ENCODE results near the gene SCAMP4. TPM values are rescaled to one million over a fixed set of nuclear protein-coding genes. Genes with fewer than 3 reads are reported as not detected.

Gene SCAMP4, protein sequence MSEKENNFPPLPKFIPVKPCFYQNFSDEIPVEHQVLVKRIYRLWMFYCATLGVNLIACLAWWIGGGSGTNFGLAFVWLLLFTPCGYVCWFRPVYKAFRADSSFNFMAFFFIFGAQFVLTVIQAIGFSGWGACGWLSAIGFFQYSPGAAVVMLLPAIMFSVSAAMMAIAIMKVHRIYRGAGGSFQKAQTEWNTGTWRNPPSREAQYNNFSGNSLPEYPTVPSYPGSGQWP
- total RNA-seq: 10 to 100 TPM; 31.0 to 35.0 TPM

DNA sequence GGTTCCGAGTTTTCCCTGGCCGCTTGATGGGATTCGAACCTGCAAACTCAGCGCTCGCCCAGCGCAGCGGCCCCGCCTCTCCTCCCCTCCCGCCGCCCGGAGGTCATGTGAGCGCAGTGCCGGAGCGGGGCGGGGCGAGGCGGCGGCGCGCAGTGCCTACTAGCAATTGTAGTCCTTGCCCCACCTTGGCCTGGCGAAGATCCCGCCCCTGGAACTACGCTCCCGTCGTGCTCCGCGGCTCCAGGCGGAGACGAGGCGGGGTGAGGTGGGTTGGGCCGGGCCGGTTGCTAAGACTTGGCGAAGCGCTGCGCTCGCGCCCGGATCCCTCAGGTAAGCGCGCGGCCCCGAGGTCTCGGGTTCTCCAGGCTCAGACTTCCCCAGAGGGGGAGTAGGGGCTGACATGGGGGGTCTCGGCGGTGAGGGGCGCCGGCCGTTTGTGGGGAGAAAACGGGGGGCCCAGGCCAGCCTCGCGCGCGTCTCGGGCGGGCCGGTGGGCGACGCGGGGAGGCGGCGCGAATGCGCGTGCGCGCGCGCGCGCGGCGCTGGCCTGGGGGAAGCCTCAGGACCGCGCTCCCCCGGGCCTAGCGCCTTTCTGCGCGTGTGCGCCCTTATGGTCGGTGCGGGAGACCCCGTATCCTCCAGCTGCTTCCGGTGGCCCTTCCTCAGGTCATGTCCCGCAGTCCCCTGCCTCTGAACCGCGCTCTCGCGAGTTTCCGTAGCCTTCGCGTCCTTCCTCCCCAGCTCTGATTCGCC is at the start of gene SCAMP4, which contains the start of gene ADAT3:
TSS of gene SCAMP4 (plus strand) at position 290 of the 753 bp plus-strand sequence. CDS start 9,621 bp downstream, outside the sequence.
TSS of gene ADAT3 (plus strand) at position 290 of the 753 bp plus-strand sequence. CDS start 6,649 bp downstream, outside the sequence.
- Mint-ChIP-seq H3K9me3 (no peaks in the 10 kb centered on the region), H3K36me3 (peaks cover 12% of the 10 kb centered on the region), H3K4me3 (peak within 1 kb of the TSS; percentile 85), H3K27me3 (no peaks in the 10 kb centered on the region), H3K27ac (peak within 1 kb of the TSS; percentile 86), H3K4me1 (peaks cover 42% of the 10 kb centered on the region)
- peak; percentile 100 for DNase-seq

DNA sequence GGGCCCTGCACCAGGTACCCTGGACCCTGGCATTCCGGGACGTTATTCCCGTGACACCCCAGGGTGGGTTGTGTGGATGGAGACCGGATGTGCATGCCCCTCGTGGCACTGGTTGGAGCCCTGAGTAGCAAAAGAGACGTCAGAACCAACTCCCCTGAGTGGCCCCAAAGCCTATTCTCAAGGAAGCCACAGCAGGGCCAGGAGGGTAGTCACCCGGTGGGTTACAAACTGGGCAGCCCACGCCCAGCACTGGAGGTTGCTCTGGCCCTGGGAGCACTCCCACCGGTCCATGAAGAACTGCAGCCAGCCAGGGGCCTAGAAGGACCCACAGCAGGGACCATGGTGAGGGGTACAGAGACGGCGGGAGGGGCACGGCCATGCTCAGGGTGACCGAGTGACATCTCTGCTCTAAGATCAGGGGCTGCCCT is 49.4 kb upstream of the SCAMP4 start:
- H3K27me3 Mint-ChIP-seq: no peaks in the 10 kb centered on the region
- peak; percentile 57 for DNase-seq
- peak overlapping the region; percentile 86 for H3K27ac Mint-ChIP-seq
- H3K4me3 Mint-ChIP-seq: peak overlapping the region; percentile 82
- H3K9me3 Mint-ChIP-seq: no peaks in the 10 kb centered on the region
- H3K4me1 Mint-ChIP-seq: peaks cover 41% of the 10 kb centered on the region
- peaks cover 6% of the 10 kb centered on the region for H3K36me3 Mint-ChIP-seq

DNA sequence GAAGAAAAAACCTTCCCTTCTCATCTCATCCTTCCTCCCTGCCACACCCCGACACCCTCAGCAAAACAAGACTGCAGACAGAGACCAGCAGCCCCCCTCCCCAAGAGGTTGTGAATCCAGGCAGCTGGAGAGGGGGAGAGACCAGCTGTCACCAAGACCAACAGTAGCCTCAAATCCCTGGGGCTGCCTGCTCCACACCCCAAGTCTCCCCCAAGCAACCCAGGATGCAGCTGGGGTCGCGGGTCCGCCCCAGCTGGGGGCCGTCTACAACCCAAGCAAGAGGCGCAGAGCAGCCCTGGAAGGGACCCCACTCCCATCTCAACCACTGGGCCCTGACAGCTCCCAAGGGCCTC is 48.9 kb upstream of the SCAMP4 start:
- peak overlapping the region; percentile 82 for H3K4me3 Mint-ChIP-seq
- H3K4me1 Mint-ChIP-seq: peaks cover 43% of the 10 kb centered on the region

DNA sequence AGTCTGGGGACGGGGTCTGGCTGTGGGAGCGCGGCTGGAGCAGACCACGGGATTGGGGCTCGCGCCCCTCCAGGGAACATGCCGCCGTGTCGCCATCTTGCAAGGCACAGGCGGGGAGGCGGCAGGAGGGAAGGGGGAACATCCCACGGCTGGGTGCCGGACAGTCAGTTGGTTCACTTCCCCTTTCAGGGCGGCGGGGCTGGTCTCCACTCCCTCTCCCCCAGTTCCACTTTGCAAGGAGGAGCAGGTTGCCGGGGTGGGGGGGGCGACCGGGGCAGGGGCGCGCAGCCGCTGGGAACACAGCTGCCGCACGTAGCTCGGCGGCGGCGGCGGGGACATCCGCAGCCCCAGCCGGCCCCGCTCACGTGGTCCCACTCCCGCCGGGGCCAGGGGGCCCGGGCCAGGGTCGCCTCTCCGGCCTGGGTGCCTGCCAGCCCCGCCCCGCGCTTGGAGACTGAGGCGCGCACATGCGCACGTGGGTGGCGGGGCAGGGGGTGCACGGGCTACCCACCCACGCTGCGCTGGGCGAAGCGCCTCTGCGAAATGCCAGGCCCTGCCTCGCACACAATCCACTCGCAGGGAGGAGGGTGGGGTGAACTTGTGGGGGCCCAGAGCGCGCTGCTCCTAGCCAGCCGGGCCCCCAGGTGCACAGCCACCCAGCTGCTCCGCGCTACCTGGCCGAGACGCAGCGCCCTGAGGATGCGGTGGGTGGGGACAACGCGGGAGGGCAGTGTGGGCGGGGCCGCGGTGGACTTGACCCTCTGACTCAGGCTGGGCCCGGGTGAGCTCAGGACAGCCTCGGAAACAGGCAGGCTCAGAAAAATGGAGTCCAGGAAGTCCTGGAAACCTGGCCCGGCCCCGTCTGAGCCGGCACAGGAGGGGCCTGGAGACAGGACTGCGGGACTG is 48.2 kb upstream of the SCAMP4 start:
- Mint-ChIP-seq H3K9me3 (no peaks in the 10 kb centered on the region), H3K27me3 (no peaks in the 10 kb centered on the region), H3K36me3 (peaks cover 7% of the 10 kb centered on the region), H3K27ac (peak overlapping the region; percentile 86), H3K4me3 (peak overlapping the region; percentile 82), H3K4me1 (peaks cover 43% of the 10 kb centered on the region)
- peak; percentile 62 for DNase-seq

More for the DNA sequence above, 48.9 kb upstream of the SCAMP4 start:
- H3K27me3 Mint-ChIP-seq: no peaks in the 10 kb centered on the region
- H3K9me3 Mint-ChIP-seq: no peaks in the 10 kb centered on the region
- H3K36me3 Mint-ChIP-seq: peaks cover 4% of the 10 kb centered on the region
- DNase-seq: no peak
- peak overlapping the region; percentile 86 for H3K27ac Mint-ChIP-seq

DNA sequence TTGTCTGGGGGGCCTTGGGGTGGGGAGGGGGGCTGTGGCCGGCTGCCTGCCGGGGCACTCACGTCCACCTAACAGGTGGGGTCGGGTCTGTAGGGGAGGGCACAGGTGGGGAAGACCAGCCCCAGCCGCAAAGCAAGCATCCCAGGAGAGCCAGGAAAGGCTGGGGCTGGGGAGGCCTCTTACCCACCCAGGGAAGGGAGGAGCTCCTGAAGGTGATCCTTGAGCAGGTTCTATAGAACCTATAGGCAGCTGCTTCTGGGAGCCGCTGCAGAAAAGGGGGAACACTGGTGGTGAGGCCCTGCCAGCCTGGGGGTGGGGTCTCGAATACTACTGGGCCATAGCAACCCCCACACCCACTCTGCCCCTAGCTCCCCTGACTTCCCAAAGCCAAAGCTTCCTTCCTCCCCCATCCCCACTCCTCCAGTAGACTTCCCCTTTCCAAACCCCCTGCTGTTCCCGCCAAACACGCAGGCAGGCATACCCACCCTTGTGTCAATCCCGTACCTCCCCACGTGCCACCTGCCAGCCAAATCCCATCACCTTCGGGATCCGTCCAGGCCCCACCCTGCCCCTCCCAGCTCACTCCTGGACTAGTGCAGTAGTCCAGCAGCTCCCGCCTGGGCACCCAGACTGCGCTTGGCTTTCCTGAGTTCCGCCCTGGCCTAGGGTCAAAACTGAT is 47.4 kb upstream of the SCAMP4 start:
- Mint-ChIP-seq H3K9me3 (no peaks in the 10 kb centered on the region), H3K4me1 (peaks cover 38% of the 10 kb centered on the region), H3K36me3 (peaks cover 11% of the 10 kb centered on the region), H3K27ac (peak overlapping the region; percentile 75), H3K4me3 (peak overlapping the region; percentile 68), H3K27me3 (no peaks in the 10 kb centered on the region)
- no peak for DNase-seq

DNA sequence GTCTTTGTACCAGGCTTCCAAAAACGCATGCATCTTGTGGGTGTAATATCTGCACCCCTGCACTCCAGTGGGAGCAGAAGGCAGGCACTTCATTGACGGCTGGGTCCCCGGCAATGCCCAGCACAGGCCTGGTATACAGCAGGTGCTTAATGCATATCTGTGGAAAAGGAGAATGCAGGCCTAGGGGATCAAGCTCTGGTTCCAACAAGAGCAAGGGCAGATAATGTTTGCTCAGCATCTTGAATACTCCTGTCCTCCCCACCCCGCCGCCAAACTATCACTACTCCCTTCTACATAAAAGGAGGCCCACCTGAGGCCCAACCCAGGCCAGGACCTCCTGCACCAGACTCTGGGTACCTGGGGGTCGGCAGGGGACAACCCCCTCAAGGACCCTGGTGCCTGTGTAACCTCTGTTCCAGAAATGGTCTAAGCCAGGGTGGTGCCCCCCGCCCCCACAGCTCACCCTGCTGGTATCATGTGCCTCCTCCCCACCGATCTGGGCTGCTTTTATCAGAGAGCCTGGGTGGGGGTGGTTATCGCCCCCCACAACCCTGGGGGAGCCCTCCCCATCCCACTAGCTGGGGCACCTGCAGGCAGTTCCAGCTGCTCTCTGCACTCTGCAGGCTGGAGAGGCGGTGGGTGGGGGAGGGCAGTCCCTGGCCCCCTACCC is 46.7 kb upstream of the SCAMP4 start:
- no peaks in the 10 kb centered on the region for H3K27me3 Mint-ChIP-seq
- peaks cover 33% of the 10 kb centered on the region for H3K4me1 Mint-ChIP-seq
- no peaks in the 10 kb centered on the region for H3K9me3 Mint-ChIP-seq
- peak overlapping the region; percentile 32 for H3K4me3 Mint-ChIP-seq
- peak overlapping the region; percentile 60 for H3K27ac Mint-ChIP-seq
- DNase-seq: no peak
- H3K36me3 Mint-ChIP-seq: peaks cover 6% of the 10 kb centered on the region

DNA sequence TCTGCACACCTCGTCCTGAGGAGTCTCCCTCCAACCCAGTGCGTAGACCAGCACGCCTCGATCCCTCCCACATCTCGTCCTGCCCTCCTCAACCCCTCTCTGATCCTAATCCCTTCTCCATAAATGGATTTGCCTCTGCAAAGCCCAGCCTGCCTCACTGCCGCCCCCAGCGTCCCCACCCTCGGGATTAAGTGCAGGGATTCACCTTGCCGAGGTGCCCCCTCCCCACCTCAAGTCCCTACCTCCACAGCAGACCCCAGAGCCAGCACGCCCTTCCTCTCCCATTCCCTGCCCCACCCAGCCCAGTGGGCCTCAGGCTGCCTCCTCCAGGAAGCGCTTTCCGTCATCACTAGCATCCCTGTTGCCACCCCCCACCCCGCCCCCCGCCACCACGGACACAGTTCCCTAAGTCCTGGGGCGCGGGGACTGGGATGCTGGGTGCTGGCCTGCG is 45.8 kb upstream of the SCAMP4 start:
- Mint-ChIP-seq H3K36me3 (peaks cover 6% of the 10 kb centered on the region), H3K4me3 (peak overlapping the region; percentile 11), H3K27ac (peak overlapping the region; percentile 49), H3K9me3 (no peaks in the 10 kb centered on the region), H3K4me1 (peaks cover 33% of the 10 kb centered on the region), H3K27me3 (no peaks in the 10 kb centered on the region)
- DNase-seq: no peak

DNA sequence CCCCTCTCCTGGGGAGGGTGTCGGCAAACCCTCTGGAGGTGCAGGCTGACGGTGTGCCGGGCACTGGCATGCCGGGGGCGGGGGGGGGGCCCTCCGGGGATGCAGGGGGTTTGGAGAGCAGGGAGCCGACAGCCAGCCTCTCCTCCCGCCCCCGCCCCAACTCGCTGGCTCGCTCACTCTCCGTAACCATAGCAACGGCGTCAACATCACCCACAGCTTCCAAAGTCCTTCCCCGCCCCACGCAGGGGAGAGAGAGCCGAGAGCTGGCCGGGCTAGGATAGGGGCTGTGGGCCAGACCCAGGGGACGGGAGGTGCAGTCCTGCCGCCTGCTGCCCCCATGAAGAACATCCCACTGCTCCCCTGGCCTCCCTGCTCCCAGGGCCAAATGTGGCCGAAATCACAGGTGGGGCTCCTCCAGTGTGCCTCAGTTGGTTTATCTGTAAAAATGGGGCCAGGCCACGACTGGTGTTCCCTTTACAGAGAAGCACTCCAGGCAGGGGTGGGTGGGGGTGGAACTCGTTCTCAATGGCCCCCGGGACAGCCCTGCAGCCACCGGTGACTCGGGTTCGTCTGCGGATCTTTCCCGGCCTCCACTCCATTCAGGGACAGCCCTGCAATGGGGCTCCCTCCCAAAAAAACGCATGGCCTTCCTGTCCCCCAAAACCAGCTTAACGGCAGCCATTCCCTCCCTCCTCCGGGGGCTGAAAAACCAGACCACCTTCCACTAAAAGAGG is 45.0 kb upstream of the SCAMP4 start:
- peak; percentile 65 for DNase-seq
- peaks cover 6% of the 10 kb centered on the region for H3K36me3 Mint-ChIP-seq
- H3K27ac Mint-ChIP-seq: peak overlapping the region; percentile 51
- H3K27me3 Mint-ChIP-seq: no peaks in the 10 kb centered on the region
- peak overlapping the region; percentile 91 for H3K4me3 Mint-ChIP-seq
- H3K9me3 Mint-ChIP-seq: no peaks in the 10 kb centered on the region
- peaks cover 25% of the 10 kb centered on the region for H3K4me1 Mint-ChIP-seq

DNA sequence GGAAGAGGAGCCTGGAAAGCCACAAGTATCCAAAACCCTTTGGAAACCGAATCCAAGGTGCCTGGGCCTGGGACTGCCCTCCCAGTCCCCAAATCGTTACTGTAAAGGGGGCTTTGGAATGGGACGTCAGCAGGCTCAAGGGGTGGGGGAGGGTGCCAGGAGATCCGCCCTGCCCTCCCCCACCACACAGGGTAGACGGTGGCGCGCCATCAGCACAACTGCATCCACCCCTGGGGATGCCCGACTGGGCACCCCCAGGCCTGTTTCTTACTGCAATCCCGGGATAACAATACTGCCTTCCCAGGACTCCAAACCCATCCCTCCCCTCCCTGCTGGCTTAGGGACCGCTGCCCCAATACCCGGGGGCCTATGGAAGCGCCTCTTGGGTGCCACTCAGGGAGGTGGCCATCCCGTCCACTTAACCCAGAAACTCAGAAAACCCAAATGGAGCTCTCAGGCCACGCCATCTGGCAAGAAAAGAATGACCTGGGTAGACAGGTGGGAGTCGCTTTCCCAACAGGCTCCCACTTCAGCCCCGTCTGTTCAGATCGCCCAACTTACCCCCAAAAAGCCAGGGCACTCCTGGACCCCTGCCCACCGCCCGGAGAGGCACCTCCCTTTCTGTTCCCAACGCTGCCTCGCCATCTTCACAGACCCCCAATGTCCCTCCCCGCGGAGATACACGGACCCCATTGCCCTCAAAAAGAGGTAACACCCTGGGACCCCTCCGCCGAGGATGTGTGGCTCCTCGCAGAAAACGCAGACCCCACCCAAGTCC is 44.2 kb upstream of the SCAMP4 start:
- Mint-ChIP-seq H3K36me3 (peaks cover 6% of the 10 kb centered on the region), H3K9me3 (no peaks in the 10 kb centered on the region), H3K27ac (peak overlapping the region; percentile 91), H3K4me3 (peak overlapping the region; percentile 91), H3K27me3 (no peaks in the 10 kb centered on the region), H3K4me1 (peaks cover 21% of the 10 kb centered on the region)
- no peak for DNase-seq

DNA sequence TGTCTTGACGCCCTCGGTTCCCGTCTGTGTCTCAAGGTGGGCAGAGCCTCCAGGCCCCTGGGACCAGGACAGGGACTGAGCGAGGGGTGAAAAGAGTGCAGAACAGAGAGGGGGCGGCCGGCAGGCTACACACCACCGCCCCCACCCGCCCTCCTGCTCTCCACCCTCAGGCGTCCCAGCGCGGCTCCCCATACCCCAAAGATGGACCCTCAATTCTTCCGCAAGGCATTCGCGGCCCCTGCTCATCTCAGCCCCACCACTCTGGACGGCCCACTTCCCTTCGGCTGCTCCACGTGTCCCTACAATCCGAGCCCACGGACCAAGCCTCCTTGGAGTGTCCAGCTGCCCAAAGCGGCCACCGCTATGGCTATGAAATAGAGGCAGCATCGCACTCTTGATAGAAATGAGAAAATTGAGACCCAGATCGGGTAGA is 43.6 kb upstream of the SCAMP4 start:
- no peaks in the 10 kb centered on the region for H3K27me3 Mint-ChIP-seq
- peaks cover 6% of the 10 kb centered on the region for H3K36me3 Mint-ChIP-seq
- DNase-seq: no peak
- peak overlapping the region; percentile 91 for H3K4me3 Mint-ChIP-seq
- no peaks in the 10 kb centered on the region for H3K9me3 Mint-ChIP-seq
- peak overlapping the region; percentile 91 for H3K27ac Mint-ChIP-seq
- H3K4me1 Mint-ChIP-seq: peaks cover 21% of the 10 kb centered on the region

DNA sequence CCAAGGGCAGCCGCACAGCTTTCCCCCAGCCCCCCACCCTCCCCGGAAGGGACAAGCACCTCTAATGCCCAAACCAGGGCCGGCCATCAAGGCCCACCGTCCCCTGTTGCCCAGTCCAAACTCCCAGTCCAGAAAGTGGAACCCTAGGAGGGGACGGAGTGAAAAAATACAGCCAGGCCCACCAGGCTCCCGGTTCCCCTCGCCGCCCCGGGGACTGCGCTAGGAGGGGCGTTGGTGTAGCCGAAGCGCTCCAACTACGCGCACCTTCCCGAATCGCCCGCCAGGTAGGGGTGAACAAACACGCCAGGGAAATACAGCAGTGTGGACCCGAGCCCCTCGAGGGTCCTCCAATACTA is 43.2 kb upstream of the SCAMP4 start:
- Mint-ChIP-seq H3K4me1 (peaks cover 23% of the 10 kb centered on the region), H3K4me3 (peak overlapping the region; percentile 91), H3K27ac (peak overlapping the region; percentile 91), H3K36me3 (peaks cover 9% of the 10 kb centered on the region), H3K27me3 (no peaks in the 10 kb centered on the region), H3K9me3 (no peaks in the 10 kb centered on the region)
- no peak for DNase-seq

DNA sequence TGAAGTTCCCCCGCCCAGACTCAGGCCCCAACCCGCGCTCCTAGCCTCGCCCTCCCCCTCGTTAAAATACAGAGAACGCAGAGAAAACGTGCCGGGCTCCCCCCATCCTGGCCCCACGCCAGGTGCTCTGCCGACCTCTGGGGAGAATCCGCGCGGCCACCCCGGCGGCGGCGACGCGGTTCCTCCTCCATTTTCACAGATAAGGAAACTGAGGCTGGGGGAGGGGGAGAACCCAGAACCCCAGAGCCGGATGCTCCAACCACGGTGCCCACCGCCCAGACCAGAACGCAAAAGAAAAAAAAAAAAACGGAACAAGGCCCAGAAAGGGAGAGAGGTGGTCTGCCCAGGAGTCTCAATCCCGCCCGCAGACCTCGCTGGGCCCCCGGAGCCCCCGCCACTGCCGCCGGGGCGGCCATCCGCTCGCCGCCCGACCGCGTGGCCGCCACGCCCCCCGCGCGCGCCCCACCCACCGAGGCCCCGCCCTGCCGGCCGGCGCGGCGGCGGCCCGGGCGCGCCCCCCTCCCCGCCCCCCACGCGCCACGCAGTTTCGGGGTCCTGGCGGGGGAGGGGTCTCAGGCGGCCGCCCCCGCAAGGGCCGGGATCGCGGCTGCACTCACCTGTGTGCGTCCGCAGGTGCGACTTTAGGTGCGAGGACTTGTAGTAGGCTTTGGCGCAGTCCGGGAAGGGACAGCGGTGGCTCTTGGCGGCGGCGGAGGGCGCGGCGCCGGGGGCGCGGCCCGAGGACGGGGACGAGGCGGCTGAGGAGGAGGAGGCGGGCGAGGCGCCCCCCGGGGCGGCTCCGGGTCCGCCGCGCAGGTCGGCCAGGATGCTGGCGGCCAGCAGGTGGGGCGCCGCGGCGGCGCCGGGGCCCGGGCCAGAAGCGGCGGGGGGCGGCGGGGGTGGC is 42.5 kb upstream of the SCAMP4 start:
- DNase-seq: peak; percentile 76
- no peaks in the 10 kb centered on the region for H3K9me3 Mint-ChIP-seq
- H3K4me1 Mint-ChIP-seq: peaks cover 24% of the 10 kb centered on the region
- no peaks in the 10 kb centered on the region for H3K27me3 Mint-ChIP-seq
- H3K27ac Mint-ChIP-seq: peak overlapping the region; percentile 91
- H3K4me3 Mint-ChIP-seq: peak overlapping the region; percentile 91
- peaks cover 11% of the 10 kb centered on the region for H3K36me3 Mint-ChIP-seq
